T follicular helper cell (primary cell): ENCODE measurements around the gene ZNF761.
"Not testable (repeated sequence)": the region's sequence is repeated elsewhere in the genome, so short reads cannot be mapped to it uniquely, and the experiment has no call there.

Source experiments
- DNase-seq: peaks from one replicate; pipeline ENCODE4 v3.0.0-alpha.2; 2020; ENCODE audit warnings: low read depth
- total RNA-seq, 2 experiments: gene quantifications; one replicate each; lab custom pipeline; 2026; lab: John Stamatoyannopoulos, UW

ZNF761 gene
- 30.3 to 38.8 reads per million in 2 experiments for total RNA-seq

- peak; percentile 97 for DNase-seq
These were observed at the start of gene ZNF761 for GRCh38 chr19:53431399-53432087. ZNF761 (plus strand) TSS chr19:53431984; CDS start chr19:53447269, 15,285 bp downstream.

- DNase-seq = no peak
These were observed 43.6 kb upstream of the ZNF761 start for GRCh38 chr19:53388168-53388567.

- no peak for DNase-seq
These were observed 42.9 kb upstream of the ZNF761 start for GRCh38 chr19:53388904-53389303.

GRCh38 chr19:53389571-53389970, 42.2 kb upstream of the ZNF761 start:
- no peak for DNase-seq

GRCh38 chr19:53389978-53390377, 41.8 kb upstream of the ZNF761 start:
- no peak for DNase-seq

GRCh38 chr19:53394522-53394973, 37.2 kb upstream of the ZNF761 start:
- no peak for DNase-seq

GRCh38 chr19:53394974-53395839, 36.6 kb upstream of the ZNF761 start, which contains the start of gene ZNF765:
ZNF765 (plus strand) TSS chr19:53395149; CDS start chr19:53398016, 2,867 bp downstream.
- peak; percentile 94 for DNase-seq

GRCh38 chr19:53395840-53396524, 35.8 kb upstream of the ZNF761 start:
- not testable (repeated sequence) for DNase-seq

GRCh38 chr19:53396525-53396868, 35.3 kb upstream of the ZNF761 start:
- DNase-seq = no peak

- not testable (repeated sequence) for DNase-seq
These were observed 33.9 kb upstream of the ZNF761 start for GRCh38 chr19:53397918-53398317.

GRCh38 chr19:53409505-53410204, 22.1 kb upstream of the ZNF761 start:
- no peak for DNase-seq

- not testable (repeated sequence) for DNase-seq
These were observed 11.1 kb upstream of the ZNF761 start for GRCh38 chr19:53420520-53421315.

GRCh38 chr19:53422551-53422950, 9.2 kb upstream of the ZNF761 start:
- no peak for DNase-seq

- DNase-seq = not testable (repeated sequence)
These were observed 8.7 kb upstream of the ZNF761 start for GRCh38 chr19:53423074-53423473.

- DNase-seq = not testable (repeated sequence)
These were observed 8.1 kb upstream of the ZNF761 start for GRCh38 chr19:53423680-53424079.

- DNase-seq = peak; percentile 49
These were observed 6.7 kb upstream of the ZNF761 start for GRCh38 chr19:53424968-53425597.

GRCh38 chr19:53432088-53432661, 391 bp downstream of the ZNF761 start:
- peak; percentile 3 for DNase-seq

- not testable (repeated sequence) for DNase-seq
These were observed 12.0 kb downstream of the ZNF761 start for GRCh38 chr19:53443809-53444208.

- not testable (repeated sequence) for DNase-seq
These were observed 15.4 kb downstream of the ZNF761 start for GRCh38 chr19:53447196-53447595.

- no peak for DNase-seq
These were observed 24.0 kb downstream of the ZNF761 start for GRCh38 chr19:53455828-53456227.
